Measurements from ENCODE around the gene PLCB2.
A peak's percentile ranks its signal among the peaks of the same experiment; 100 is the strongest.

Gene PLCB2

DNA sequence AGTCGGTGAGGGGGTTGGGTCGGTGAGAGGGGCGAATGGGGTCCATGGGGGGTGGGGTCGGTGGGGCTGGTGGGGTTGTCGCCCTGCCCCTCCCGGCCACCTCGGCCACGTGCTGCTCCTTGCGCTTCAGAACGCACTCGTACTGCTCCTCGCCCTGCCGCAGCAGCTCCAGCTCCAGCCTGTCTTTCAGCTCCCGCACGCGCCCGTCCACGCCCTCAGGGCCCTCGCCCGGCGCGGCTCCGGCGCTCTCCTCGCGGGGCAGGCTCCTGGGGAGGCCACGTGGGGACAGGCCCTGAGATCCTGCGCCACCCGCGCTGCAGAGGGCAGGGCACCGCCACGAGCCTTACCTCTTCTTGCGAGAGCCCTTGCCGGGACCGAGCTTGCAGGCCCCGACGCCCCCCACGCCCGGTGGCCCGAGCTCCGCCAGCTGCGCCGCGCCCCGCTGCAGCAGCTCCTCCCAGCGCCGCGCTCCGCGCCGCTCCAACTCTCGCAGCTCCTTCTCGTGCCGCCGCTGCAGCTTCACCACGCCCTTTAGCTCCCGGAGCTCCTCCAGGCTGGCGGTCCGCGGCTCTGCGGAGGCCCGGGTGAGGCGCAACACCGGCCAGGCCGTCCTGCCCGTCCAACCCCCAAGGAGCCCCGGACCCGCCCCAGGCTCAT is 16.7 kb downstream of the PLCB2 start (continued):
- TF ChIP-seq ZNF248 (tag by site-specific recombination; IDR thresholded peaks at IDR 0.05) (no peak), ZNF830 (tag by site-specific recombination; IDR thresholded peaks at IDR 0.05; ENCODE audit: low read depth) (no peak), KLF1 (tag by site-specific recombination; IDR thresholded peaks at IDR 0.05) (0 out of 2 replicates have a peak, but pooled peaks have one; percentile 24), ZNF121 (tag by site-specific recombination; IDR thresholded peaks at IDR 0.05) (no peak), ZNF23 (tag by site-specific recombination; IDR thresholded peaks at IDR 0.05; ENCODE audit: borderline replicate concordance) (no peak), SP3 (tag by site-specific recombination; IDR thresholded peaks at IDR 0.05) (no peak)
- TF ChIP-seq, protein P1, sequence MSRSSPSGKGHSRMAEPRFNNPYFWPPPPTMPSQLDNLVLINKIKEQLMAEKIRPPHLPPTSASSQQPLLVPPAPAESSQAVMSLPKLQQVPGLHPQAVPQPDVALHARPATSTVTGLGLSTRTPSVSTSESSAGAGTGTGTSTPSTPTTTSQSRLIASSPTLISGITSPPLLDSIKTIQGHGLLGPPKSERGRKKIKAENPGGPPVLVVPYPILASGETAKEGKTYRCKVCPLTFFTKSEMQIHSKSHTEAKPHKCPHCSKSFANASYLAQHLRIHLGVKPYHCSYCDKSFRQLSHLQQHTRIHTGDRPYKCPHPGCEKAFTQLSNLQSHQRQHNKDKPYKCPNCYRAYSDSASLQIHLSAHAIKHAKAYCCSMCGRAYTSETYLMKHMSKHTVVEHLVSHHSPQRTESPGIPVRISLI (tag by site-specific recombination; IDR thresholded peaks at IDR 0.05): no peak

DNA sequence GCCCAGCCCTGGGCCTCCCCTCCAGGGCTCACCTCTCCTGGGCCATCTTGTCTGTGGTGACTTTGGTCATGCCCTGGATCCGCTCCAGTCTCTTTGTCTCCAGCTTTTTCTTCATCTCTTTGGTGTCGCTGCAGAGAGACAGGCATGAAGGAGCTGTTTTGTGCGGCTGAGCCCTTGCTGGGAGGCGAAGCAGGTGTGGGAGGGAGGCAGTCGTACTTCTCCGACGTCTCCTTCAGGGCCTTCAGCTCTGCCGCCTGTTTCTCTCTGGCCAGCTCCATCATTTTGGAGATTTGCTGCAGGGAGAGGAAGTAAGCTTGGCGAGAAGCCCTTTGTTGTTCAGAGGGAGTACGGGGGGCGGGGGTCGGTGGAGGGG is 17.2 kb downstream of the PLCB2 start:
- H3K36me3 ChIP-seq (ENCODE audit: control insufficient read depth in 2 of 2, insufficient read depth in 1 of 2, low read length in 2 of 2): no peaks in the 10 kb centered on the region
- H3K4me1 ChIP-seq (ENCODE audit: control insufficient read depth, insufficient read depth, low read length): peaks cover 6% of the 10 kb centered on the region
- H3K27ac ChIP-seq (ENCODE audit: extremely low read depth, low read depth, low read length): no peak overlapping the region
- ChIA-PET CTCF (interaction anchor here (1.1 to 2.3 kb wide), 5 partner anchors 10 to 31 kb away, joined by 3 to 12 read pairs (median 8); no protein-coding TSS in a partner anchor), POLR2A (interaction anchor here (1.0 kb wide), 1 partner anchor 27 kb away, joined by 3 read pairs; no protein-coding TSS in a partner anchor)
- TF ChIP-seq ZNF138 (tag by site-specific recombination; IDR thresholded peaks at IDR 0.05; ENCODE audit: borderline replicate concordance) (no peak), ZNF416 (tag by site-specific recombination; IDR thresholded peaks at IDR 0.05) (no peak), ZNF549 (tag by site-specific recombination; IDR thresholded peaks at IDR 0.05) (no peak)
- TF ChIP-seq, protein P2, sequence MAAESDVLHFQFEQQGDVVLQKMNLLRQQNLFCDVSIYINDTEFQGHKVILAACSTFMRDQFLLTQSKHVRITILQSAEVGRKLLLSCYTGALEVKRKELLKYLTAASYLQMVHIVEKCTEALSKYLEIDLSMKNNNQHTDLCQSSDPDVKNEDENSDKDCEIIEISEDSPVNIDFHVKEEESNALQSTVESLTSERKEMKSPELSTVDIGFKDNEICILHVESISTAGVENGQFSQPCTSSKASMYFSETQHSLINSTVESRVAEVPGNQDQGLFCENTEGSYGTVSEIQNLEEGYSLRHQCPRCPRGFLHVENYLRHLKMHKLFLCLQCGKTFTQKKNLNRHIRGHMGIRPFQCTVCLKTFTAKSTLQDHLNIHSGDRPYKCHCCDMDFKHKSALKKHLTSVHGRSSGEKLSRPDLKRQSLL (tag by site-specific recombination; IDR thresholded peaks at IDR 0.05): peak; percentile 45; the same call in 1 of the 2 replicates
- H3K4me3 ChIP-seq (ENCODE audit: low read depth, low read length): no peak overlapping the region
- H3K9me3 ChIP-seq (ENCODE audit: control insufficient read depth, insufficient read depth, low read depth, low read length): no peaks in the 10 kb centered on the region

DNA sequence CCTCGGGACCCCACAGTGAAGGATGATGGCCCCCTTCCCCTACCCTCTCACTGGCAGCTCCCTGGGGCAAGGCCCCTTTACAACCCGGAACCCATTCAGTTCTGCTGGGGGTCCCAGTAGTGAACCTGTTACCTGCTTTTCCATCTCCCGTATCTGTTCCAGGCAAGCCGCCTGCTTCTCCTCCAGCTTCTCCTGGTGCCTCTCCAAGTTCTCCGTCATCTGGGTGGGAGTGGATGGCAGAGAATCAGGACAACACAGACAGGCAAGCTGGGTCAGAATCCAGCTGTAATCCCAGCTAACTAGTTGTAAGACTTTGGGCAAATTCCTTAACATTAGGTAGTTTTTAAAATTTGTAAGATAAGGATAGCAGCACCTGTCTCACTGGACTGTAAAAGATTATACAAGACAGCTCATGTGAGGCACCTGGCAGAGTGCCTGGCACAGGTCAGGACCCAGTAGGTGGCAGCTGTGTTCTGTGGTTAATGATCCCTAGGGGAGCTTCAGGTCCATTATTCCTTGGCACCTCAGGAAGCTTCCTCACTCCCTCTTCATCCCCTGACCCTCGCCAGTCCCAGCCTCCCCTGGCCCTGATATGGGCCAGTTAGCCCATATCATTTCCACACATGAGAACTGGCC is 18.5 kb downstream of the PLCB2 start:
- H3K36me3 ChIP-seq (ENCODE audit: control insufficient read depth in 2 of 2, insufficient read depth in 1 of 2, low read length in 2 of 2): no peaks in the 10 kb centered on the region
- no peaks in the 10 kb centered on the region for H3K9me3 ChIP-seq (ENCODE audit: control insufficient read depth, insufficient read depth, low read depth, low read length)
- H3K27ac ChIP-seq (ENCODE audit: extremely low read depth, low read depth, low read length): no peak overlapping the region
- CTCF ChIA-PET: interaction anchor here (0.6 to 1.9 kb wide), 9 partner anchors 14 to 132 kb away, joined by 3 to 8 read pairs (median 3); partner anchors contain the start of gene PLCB2
- POLR2A ChIA-PET: no interaction called here
- no peak overlapping the region for H3K4me3 ChIP-seq (ENCODE audit: low read depth, low read length)
- H3K4me1 ChIP-seq (ENCODE audit: control insufficient read depth, insufficient read depth, low read length): peaks cover 6% of the 10 kb centered on the region
- TF ChIP-seq ZBTB8A (tag by site-specific recombination; IDR thresholded peaks at IDR 0.05) (no peak), ZNF658 (tag by site-specific recombination; IDR thresholded peaks at IDR 0.05) (no peak), KLF1 (tag by site-specific recombination; IDR thresholded peaks at IDR 0.05) (no peak), ZNF211 (tag by site-specific recombination; IDR thresholded peaks at IDR 0.05; ENCODE audit: low read depth) (no peak), ZSCAN16 (tag by site-specific recombination; IDR thresholded peaks at IDR 0.05) (no peak), SP3 (tag by site-specific recombination; IDR thresholded peaks at IDR 0.05) (no peak), ZNF366 (tag by site-specific recombination; conservative IDR thresholded peaks at IDR 0.05) (no peak), KLF9 (tag by site-specific recombination; IDR thresholded peaks at IDR 0.05; ENCODE audit: low read depth) (no peak), ZIC2 (tag by site-specific recombination; IDR thresholded peaks at IDR 0.05) (peak; percentile 40), ZNF426 (tag by site-specific recombination; IDR thresholded peaks at IDR 0.05) (no peak), RBAK (tag by site-specific recombination; IDR thresholded peaks at IDR 0.05) (no peak), GLIS1 (tag by site-specific recombination; IDR thresholded peaks at IDR 0.05) (peak; percentile 14; the same call in 1 of the 2 replicates), ZNF394 (tag by site-specific recombination; IDR thresholded peaks at IDR 0.05; ENCODE audit: borderline replicate concordance) (peak; percentile 82; the same call in 1 of the 2 replicates), ZNF23 (tag by site-specific recombination; IDR thresholded peaks at IDR 0.05; ENCODE audit: borderline replicate concordance) (no peak), ZNF530 (tag by site-specific recombination; IDR thresholded peaks at IDR 0.05; ENCODE audit: low read depth) (no peak)
- TF ChIP-seq, protein P3, sequence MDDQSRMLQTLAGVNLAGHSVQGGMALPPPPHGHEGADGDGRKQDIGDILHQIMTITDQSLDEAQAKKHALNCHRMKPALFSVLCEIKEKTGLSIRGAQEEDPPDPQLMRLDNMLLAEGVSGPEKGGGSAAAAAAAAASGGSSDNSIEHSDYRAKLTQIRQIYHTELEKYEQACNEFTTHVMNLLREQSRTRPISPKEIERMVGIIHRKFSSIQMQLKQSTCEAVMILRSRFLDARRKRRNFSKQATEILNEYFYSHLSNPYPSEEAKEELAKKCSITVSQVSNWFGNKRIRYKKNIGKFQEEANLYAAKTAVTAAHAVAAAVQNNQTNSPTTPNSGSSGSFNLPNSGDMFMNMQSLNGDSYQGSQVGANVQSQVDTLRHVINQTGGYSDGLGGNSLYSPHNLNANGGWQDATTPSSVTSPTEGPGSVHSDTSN (CRISPR knock-in tag; IDR thresholded peaks at IDR 0.05): no peak
- TF ChIP-seq, protein P4, sequence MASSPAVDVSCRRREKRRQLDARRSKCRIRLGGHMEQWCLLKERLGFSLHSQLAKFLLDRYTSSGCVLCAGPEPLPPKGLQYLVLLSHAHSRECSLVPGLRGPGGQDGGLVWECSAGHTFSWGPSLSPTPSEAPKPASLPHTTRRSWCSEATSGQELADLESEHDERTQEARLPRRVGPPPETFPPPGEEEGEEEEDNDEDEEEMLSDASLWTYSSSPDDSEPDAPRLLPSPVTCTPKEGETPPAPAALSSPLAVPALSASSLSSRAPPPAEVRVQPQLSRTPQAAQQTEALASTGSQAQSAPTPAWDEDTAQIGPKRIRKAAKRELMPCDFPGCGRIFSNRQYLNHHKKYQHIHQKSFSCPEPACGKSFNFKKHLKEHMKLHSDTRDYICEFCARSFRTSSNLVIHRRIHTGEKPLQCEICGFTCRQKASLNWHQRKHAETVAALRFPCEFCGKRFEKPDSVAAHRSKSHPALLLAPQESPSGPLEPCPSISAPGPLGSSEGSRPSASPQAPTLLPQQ (tag by site-specific recombination; IDR thresholded peaks at IDR 0.05): no peak
- TF ChIP-seq, protein P5, sequence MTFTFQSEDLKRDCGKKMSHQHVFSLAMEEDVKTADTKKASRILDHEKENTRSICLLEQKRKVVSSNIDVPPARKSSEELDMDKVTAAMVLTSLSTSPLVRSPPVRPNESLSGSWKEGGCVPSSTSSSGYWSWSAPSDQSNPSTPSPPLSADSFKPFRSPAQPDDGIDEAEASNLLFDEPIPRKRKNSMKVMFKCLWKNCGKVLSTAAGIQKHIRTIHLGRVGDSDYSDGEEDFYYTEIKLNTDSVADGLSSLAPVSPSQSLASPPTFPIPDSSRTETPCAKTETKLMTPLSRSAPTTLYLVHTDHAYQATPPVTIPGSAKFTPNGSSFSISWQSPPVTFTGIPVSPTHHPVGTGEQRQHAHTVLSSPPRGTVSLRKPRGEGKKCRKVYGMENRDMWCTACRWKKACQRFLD (tag by site-specific recombination; IDR thresholded peaks at IDR 0.05): no peak
